ENCODE data around the gene IDH3G.
"Not testable (repeated sequence)": the region's sequence is repeated elsewhere in the genome, so short reads cannot be mapped to it uniquely, and the experiment has no call there.

The IDH3G gene

GRCh38 chrX:153755136-153755535 is 39.0 kb downstream of the IDH3G start:
- DNase-seq: no peak

DNA sequence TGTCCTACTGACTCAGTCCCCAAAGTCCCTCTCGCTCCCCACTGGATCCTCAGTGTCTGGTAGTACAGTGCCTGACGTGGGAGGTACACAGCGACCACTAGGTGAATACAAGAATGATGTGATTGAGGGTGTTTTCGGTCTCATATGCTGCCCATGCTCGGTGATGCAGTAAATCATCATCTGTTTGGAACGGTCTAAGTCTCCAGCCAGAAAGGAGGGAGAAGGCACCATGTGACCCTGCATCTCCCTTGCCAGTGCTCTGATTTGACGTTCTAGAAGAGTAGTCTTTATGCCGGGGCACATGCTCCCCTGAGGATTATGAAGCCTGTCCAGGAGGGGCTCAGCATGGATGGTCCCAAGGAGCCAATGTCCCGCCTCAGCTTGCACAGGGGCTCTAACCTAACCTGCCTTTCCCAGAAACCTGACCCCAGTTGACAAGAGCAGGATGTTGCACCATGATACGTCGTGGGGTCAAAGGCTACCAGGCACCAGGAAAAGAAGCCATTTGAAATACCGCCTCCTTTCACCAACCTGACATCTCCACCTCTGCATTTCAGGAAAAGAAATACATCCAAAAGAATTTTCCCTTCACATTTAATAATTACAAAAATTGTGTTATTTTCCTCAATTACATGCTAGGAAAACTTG is 43.9 kb downstream of the IDH3G start:
- no peak for DNase-seq

DNA sequence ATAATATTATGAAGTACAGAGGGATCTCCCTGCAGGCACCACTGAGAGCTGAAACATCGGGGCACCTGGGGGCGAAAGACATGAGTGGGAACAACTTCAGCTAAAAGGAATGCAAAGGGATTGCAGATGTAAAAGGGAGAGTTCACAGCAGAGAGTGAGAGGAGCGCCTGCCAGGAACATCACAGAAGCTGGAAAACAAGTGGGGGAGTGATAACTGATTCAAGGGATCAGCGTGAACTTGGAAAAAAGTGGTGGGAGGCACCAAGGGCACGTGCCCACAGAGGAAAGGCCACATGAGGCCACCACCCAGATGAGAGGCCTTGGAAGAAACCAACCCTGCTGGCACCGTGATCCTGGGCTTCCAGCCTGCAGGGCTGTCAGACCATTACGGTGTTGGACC is 45.2 kb downstream of the IDH3G start:
- not testable (repeated sequence) for DNase-seq

- not testable (repeated sequence) for DNase-seq
Measured at GRCh38 chrX:153746991-153747390, 47.2 kb downstream of the IDH3G start.

DNA sequence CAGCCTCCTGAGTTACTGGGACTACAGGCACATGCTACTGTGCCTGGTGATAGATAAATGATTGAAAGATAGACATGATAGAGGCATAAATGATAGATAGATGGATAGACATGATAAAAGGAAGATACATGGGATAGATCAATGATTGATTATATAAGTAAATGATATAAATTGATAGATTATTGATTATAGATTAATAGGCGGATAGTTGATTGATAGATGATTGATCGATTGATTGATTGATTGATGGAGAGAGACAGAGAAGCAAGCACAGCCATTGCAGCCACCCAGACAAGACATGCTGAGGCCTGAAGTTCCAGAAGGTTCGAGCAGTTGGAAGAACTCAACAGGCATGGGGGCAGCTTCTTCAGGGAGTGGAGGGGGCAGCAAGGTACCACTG is 47.8 kb downstream of the IDH3G start:
- no peak for DNase-seq

GRCh38 chrX:153745067-153745433 is 49.1 kb downstream of the IDH3G start:
- not testable (repeated sequence) for DNase-seq

GRCh38 chrX:153744210-153745066 is 49.7 kb downstream of the IDH3G start:
- no peak for DNase-seq

- not testable (repeated sequence) for DNase-seq
Measured at GRCh38 chrX:153743468-153744209, 50.5 kb downstream of the IDH3G start.

DNA sequence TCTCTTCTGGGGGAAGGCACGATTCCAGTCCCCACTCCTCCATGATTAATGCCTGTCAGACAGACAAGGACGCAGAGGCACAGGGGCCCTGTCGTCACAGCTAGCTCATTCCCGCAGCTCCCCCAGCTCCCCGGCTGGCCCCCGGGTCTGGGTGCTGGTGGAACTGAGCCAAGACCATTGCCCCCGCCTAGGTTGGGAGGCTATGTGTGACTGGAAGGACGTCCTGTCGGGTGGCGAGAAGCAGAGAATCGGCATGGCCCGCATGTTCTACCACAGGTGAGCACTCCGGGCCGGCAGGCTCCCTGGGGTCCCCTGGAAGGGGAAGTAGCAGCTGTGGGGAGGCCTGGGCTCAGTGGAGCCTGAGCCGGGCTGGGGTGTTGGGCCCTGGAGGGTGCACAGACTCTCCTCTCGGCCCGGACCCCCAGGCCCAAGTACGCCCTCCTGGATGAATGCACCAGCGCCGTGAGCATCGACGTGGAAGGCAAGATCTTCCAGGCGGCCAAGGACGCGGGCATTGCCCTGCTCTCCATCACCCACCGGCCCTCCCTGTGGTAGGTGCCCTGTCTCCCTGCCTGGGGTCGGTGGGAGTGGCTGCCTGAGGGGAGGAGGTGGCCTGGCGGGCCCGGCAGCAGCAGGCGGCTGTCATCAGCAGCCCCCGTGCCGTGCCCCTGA is 51.2 kb downstream of the IDH3G start:
- DNase-seq: not testable (repeated sequence)

GRCh38 chrX:153742111-153742510 is 52.1 kb downstream of the IDH3G start:
- not testable (repeated sequence) for DNase-seq

DNA sequence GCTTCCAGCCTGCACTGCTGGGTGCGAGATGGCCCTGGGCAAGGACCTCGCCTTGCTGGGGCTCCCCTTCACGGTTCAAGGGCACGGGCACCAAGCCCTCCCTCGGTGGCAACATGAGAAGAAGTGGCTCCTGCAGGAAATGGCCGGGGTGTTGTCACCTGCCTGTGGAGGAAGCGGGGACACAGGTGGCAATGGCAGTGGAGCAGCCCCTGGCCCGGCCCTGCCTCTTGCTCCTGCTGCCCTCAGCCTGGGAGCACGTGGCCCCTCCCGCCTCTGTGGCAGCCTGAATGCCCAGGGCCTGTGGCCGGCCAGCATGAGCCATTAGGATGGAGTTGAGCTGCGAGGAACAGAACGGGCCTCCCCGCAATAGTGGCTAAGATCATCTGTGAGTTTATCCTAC is 52.7 kb downstream of the IDH3G start:
- DNase-seq: no peak

DNA sequence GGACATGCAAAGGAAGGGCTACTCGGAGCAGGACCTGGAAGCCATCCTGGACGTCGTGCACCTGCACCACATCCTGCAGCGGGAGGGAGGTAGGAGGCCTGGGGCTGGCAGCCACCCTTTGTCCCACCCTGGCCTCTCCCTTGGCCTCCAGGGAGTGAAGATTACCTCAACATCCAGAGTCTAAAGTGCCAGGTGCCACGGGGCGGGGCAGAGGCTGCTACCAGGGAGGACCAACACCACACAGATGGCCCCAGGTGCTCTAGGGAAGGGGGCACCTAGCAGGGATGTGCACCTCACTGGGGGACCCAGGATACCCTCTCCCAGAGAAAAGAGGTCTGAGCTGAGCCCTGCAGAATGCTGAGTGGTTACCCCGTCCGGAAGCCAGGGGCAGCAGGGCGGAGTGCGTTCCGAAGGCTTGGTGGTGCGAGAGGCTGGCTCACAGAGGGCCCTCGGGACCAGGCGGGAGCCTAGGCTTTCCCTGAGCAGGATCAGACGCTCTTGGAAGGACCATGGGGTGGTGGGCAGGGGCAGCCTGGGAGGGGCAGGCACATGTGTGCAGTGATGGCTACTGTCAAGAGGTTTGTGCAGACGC is 53.4 kb downstream of the IDH3G start:
- no peak for DNase-seq

GRCh38 chrX:153739754-153740486 is 54.3 kb downstream of the IDH3G start:
- DNase-seq: no peak

- no peak for DNase-seq
Measured at GRCh38 chrX:153738056-153738605, 56.0 kb downstream of the IDH3G start.

- no peak for DNase-seq
Measured at GRCh38 chrX:153736871-153737441, 57.2 kb downstream of the IDH3G start.

DNA sequence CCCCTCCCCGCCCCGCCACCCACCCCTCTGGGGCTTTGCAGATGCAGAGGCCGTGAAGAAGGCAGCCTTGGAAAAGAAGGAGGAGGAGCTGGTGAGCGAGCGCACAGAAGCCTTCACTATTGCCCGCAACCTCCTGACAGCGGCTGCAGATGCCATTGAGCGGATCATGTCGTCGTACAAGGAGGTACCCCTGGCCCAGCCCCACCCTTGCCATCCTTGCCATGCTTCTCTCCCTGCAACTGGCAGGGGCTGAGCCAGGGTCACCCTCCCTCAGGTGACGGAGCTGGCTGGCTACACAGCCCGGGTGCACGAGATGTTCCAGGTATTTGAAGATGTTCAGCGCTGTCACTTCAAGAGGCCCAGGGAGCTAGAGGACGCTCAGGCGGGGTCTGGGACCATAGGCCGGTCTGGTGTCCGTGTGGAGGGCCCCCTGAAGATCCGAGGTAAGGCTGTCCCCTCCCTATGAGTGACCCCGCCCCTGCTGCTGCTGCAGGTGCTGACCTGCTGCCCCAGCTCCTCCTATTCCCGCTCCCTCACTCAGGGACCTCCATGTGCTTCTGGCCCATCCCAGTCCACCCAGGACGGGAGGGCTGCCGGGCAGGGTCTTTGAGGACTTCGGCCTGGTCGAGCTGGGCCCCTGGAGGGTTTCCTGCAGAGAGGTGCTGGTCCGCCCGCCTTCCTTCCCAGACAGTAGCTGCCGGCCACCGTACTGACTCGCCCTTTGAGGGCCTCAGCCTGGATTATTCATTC is 57.9 kb downstream of the IDH3G start:
- no peak for DNase-seq
